NCI-H1092 (cell line): ENCODE measurements around the gene MPHOSPH6.
"Not testable (repeated sequence)": the region's sequence is repeated elsewhere in the genome, so short reads cannot be mapped to it uniquely, and the experiment has no call there.

Experiments used
- DNase-seq: peaks from one replicate; lab custom pipeline; 2025; lab: John Stamatoyannopoulos, UW

The MPHOSPH6 gene

DNA sequence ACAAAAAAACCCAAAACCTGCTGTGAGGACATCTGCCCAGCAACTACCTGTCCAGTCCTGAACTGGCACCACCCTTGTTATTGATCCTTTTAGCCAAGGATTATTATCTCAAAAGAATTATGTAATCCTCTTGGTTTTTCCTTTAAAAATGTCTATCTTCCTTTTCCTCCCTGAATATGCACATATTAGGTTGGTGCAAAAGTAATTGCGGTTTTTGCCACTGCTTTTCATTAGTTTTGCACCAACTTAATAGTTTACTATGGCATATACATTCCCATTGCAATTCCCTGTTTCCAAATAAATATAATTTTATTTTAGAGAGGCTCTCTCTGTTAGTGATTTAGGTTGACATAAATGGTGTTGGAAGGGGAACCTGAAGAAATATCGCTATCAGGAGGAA is 51.3 kb downstream of the MPHOSPH6 start:
- DNase-seq, result no peak

GRCh38 chr16:82116535-82116934 is 53.5 kb downstream of the MPHOSPH6 start:
- DNase-seq, result no peak

DNA sequence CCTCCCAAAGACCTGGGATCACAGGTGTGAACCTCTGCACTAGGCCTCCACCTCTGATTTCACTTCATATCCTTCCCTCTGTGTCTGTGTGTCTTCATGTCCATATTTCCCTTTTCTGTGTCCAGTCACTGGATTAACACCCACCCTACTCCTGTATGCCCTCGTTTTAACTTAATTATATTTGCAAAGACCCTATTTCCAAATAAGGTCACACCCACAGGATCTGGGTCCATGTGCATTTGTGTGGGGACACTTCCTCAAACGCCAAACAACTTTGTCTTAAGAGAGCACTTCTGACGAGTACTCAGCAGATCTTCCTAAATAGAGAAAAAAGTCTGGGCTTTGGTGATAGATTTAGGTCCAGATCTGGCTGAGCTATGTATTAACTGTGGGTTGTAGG is 56.3 kb downstream of the MPHOSPH6 start:
- no peak for DNase-seq

GRCh38 chr16:82111944-82112343 is 58.1 kb downstream of the MPHOSPH6 start:
- DNase-seq, result no peak

GRCh38 chr16:82109266-82109665 is 60.8 kb downstream of the MPHOSPH6 start:
- not testable (repeated sequence) for DNase-seq

DNA sequence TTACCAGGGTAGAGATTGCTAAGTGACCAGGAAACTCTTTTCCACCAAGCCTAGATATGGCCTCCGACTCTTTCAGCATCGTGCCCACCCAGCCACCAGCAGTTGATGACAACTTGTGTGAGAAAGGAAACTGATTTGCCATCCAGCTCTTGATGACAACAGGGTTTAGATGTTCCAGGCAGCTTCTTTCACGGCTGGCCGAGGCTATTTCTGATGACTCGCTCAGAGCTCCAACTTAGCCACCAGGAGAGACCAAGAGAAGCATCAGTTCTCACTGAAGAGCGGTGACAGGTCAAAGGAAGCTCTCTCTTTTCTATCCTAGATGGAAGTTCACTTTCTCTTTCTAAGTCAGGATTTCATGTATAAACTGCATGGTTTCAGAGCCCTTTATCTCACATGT is 61.2 kb downstream of the MPHOSPH6 start:
- DNase-seq, result no peak

DNA sequence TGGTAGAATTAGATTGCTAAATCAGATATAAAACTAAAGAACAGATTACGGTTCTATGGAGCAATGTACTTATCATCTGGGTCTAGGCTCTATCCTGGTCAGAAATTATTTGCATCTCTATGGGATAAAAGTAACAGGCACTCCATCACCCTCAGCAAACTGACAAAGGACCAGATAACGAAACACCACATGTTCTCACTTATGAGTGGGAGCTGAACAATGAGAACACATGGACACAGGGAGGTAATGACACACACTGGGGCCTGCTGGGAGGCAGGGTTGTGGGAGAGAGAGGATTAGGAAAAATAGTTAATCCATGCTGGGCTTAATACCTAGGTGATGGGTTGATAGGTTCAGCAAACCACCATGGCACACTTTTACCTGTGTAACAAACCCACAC is 61.9 kb downstream of the MPHOSPH6 start:
- no peak for DNase-seq

- no peak for DNase-seq
These were observed 64.9 kb downstream of the MPHOSPH6 start for GRCh38 chr16:82105107-82105506.
